Choroid plexus epithelial cell (primary cell): ENCODE measurements around the gene NRXN2.

Experiments used
- DNase-seq: peaks from one replicate; pipeline ENCODE4 v3.0.0-alpha.2; 2010; ENCODE audit warnings: low read depth
- H3K4me3 ChIP-seq: 2 replicates; pipeline ENCODE4 v1.5.1; 2011; ENCODE audit warnings: low read depth, mild to moderate bottlenecking, control low read depth, low read length, moderate library complexity
- CTCF ChIP-seq: conservative IDR thresholded peaks from 2 replicates; pipeline ENCODE4 v1.5.1; 2011; ENCODE audit warnings: low read depth, mild to moderate bottlenecking, control low read depth, inconsistent platforms, low read length, moderate library complexity

NRXN2 gene

DNA sequence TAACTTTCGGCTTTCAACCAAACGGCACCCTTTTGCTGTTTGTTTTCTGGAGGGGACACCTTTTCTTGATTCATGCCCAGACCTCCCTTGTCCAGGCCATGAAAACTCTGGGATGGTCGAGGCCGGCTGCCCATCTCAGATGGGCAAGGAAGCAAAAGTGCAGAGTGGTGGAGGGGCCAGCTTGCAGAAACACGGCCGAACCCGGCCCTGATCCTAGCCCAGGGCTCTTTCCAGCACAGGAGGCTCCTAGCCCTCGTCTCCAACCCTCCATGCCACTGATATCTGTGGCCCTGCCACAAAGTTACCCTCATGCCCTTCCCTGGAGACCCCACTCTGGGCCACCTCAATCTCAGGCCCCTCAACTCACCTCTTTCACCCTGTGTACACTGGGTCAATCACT is 150.9 kb downstream of the NRXN2 start:
- no peak overlapping the region for H3K4me3 ChIP-seq
- TF ChIP-seq CTCF = no peak
- no peak for DNase-seq

DNA sequence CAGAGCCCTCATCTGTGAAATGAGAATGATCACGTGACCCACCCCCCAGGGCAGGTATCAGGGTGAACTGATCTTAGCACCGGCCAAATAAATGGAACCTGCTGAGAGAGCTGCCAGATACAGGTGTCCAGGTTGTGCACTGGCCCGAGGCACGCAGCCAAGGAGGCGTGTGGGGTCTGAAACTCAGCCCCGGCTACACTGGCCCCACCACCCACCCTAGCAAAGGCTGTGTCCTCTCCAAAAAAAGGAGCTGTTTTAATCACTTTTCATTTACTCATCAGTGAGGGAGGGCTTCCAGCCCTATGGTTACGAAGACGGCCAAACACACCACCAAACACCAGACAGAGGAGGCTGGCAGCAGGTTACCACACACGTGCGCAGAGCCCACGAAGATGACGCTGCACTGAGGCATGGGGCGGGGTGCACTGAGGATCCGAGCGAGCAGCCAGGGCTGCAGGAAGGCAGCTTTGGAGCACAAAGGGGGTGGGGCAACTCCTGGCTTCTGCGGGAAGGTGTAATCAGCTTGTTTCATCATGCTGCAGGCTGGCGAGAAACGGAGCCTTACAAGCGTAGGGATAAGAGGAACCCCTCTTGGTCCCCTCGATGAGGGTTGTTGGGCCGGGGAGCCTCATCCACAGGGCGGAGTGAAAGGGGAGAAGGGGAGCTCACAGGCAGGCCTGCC is 151.4 kb downstream of the NRXN2 start:
- TF ChIP-seq CTCF = no peak
- no peak overlapping the region for H3K4me3 ChIP-seq
- no peak for DNase-seq

- no peak for TF ChIP-seq CTCF
- no peak for DNase-seq
- no peak overlapping the region for H3K4me3 ChIP-seq
Observed at GRCh38 chr11:64571050-64571409, 152.0 kb downstream of the NRXN2 start.

DNA sequence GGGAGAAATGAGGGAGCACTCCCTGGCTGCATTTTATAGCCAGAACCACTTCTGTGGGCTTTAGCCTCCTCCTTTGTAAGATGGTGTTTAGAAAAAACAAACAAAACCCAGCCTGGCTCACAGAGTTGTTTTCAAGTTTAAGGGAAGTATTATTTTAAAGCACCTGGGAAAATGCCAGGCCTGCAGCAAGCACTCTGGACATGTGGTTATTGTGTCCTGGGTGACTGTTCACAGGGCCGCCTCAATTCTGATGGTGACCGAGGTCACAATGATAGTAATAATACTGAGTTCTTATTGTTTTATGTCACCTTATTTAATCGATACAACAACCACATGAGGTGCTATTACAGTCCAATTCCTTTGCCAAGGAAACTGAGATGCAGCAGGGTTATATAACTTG is 152.7 kb downstream of the NRXN2 start:
- TF ChIP-seq CTCF = no peak
- no peak for DNase-seq
- no peak overlapping the region for H3K4me3 ChIP-seq

DNA sequence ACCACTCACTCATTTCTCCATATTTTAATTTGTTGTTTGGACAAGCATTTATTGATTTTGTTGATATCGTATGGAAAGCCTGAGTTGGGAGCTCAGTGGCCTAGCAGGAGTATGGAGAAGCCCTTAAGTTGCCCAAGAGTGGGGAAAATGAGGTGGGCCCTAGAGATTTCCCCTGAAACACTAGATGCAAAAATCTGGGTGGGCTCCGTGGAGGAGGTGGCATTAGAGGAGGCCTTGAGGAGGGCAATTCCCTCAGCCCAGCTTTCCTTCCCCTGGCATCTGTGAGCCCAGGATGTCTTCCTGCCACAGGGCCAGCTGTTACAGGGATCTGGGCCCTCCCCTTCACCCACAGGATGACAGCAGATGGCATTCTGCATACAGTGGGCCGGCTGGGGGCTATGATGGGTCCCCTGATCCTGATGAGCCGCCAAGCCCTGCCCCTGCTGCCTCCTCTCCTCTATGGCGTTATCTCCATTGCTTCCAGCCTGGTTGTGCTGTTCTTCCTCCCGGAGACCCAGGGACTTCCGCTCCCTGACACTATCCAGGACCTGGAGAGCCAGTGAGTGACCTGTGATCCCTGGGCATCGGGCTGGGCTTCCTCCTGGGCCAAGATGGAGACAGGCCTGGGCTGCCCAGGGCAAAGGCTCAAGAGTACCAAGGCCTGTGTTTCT is 153.6 kb downstream of the NRXN2 start:
- TF ChIP-seq CTCF = no peak
- no peak for DNase-seq
- H3K4me3 ChIP-seq = no peak overlapping the region

DNA sequence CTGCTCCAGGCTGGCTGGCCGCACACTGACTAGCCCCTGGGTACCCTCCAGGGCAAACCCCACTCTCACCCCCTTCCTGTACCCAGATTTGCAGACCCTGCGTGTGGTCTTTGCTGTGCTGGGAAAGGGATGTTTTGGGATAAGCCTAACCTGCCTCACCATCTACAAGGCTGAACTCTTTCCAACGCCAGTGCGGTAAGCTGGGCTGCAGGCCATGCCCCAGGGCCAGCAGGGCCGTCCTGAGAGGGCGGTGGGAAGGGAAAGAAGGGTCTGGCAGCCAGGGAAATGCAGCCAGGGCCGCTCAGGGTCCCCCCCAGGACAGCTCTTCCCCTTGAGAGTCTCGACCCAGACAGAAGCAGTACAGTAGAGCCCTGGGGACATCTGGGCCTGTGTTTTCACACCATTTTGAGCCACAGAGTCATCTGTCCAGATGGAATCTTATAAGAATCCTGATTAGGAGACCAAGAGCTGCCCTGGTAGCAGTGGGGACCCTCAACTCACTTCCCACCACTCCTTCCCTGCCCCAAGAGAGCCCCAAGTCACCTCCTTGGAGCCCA is 154.3 kb downstream of the NRXN2 start:
- no peak overlapping the region for H3K4me3 ChIP-seq
- no peak for TF ChIP-seq CTCF

GRCh38 chr11:64568041-64568571 is 154.9 kb downstream of the NRXN2 start:
- TF ChIP-seq CTCF = no peak
- H3K4me3 ChIP-seq = no peak overlapping the region
- DNase-seq = no peak

More for the DNA sequence above, 154.3 kb downstream of the NRXN2 start:
- DNase-seq = no peak
